HG03095 (cell line): ENCODE data around the gene CCDC183.
"Not testable (repeated sequence)": the region's sequence is repeated elsewhere in the genome, so short reads cannot be mapped to it uniquely, and the experiment has no call there.

Experiments
- ATAC-seq: cut with Tn5 transposase; IDR thresholded peaks from one replicate; pipeline ENCODE4 v1.9.1; 2021; ENCODE audit warnings: moderate library complexity; ENCODE audit not compliant: unreplicated experiment

The CCDC183 gene

GRCh38 chr9:136837146-136837855, 41.2 kb downstream of the CCDC183 start:
- ATAC-seq: no peak

GRCh38 chr9:136837856-136838277, 41.7 kb downstream of the CCDC183 start:
- not testable (repeated sequence) for ATAC-seq

- ATAC-seq: no peak
These were observed 42.4 kb downstream of the CCDC183 start for GRCh38 chr9:136838314-136839228.

- no peak for ATAC-seq
These were observed 43.3 kb downstream of the CCDC183 start for GRCh38 chr9:136839229-136840139.

GRCh38 chr9:136840140-136840876, 44.2 kb downstream of the CCDC183 start:
- no peak for ATAC-seq

GRCh38 chr9:136840877-136841645, 44.9 kb downstream of the CCDC183 start:
- ATAC-seq: no peak

- not testable (repeated sequence) for ATAC-seq
These were observed 45.7 kb downstream of the CCDC183 start for GRCh38 chr9:136841646-136842379.

GRCh38 chr9:136842380-136842948, 46.3 kb downstream of the CCDC183 start, which contains the start of gene AJM1:
Gene AJM1, plus strand, starts transcription at chr9:136842478. Its CDS starts 1,937 bp downstream, at chr9:136844415.
- peak; percentile 59 for ATAC-seq

- not testable (repeated sequence) for ATAC-seq
These were observed 47.1 kb downstream of the CCDC183 start for GRCh38 chr9:136843159-136843800.

GRCh38 chr9:136843801-136844740, 47.9 kb downstream of the CCDC183 start:
- ATAC-seq: not testable (repeated sequence)

GRCh38 chr9:136844761-136845464, 48.8 kb downstream of the CCDC183 start:
- ATAC-seq: no peak

- ATAC-seq: no peak
These were observed 49.5 kb downstream of the CCDC183 start for GRCh38 chr9:136845465-136846260.

- no peak for ATAC-seq
These were observed 50.4 kb downstream of the CCDC183 start for GRCh38 chr9:136846376-136847087.

- ATAC-seq: no peak
These were observed 51.1 kb downstream of the CCDC183 start for GRCh38 chr9:136847088-136847825.
